GOT3 (cell line): ENCODE measurements around the gene ASB10.

Source experiments
- DNase-seq: peaks from one replicate; lab custom pipeline; 2025; ENCODE audit warnings: mixed read lengths; lab: John Stamatoyannopoulos, UW

Gene ASB10

GRCh38 chr7:151166629-151167196 is 20.3 kb downstream of the ASB10 start:
- no peak for DNase-seq

DNA sequence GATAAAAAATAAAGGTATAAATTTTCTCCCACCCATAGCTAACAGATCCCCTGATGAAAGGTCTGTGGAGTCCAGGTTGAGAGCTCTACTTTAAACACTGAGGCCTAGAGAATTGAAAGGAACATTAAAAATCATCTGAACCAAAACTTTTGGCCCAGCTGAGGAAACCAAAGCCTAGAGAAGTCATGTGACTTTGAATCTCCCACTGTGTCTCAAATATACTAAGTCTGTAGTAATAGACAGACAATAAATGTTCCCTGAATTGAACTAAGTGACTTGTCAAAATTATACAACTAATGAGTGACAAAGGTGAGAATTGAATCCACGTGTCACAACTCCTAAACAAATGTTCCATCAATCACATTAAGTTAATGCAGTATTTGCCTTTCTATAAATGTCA is 25.3 kb downstream of the ASB10 start:
- no peak for DNase-seq

DNA sequence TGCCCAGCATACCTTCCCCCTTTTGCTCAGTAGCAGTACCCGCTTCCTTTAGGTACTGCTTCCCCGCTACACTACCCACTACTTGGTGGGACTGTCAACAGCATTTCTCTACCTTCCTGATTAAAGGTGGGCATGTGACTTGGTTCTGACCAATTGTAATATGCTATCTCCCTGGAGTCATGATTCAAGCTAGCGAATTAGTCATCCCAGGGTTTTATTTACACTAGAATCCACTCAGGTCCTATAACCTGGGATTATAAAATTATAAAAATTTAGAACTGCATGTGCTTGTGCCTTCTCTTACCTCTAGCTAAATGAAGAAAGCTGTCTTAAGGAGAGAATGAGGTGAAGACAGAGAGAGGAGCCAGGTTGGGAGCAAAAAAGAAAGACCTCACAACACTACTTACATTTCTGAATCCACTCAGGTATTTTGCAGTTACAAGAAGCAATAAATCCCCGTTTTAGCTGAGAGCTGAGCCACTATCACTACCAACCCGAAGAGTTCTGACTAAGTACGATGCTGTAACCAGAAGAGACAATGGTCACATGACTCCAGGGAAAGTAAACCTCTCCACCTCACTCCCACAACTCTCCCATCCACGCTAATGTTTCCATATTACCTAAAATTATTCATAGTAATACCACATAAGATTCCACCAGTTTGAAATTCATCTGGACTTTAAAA is 29.3 kb downstream of the ASB10 start:
- no peak for DNase-seq

- DNase-seq: no peak
Observed at GRCh38 chr7:151152643-151153513, 34.2 kb downstream of the ASB10 start.

- DNase-seq: no peak
Observed at GRCh38 chr7:151150388-151150787, 36.7 kb downstream of the ASB10 start.

DNA sequence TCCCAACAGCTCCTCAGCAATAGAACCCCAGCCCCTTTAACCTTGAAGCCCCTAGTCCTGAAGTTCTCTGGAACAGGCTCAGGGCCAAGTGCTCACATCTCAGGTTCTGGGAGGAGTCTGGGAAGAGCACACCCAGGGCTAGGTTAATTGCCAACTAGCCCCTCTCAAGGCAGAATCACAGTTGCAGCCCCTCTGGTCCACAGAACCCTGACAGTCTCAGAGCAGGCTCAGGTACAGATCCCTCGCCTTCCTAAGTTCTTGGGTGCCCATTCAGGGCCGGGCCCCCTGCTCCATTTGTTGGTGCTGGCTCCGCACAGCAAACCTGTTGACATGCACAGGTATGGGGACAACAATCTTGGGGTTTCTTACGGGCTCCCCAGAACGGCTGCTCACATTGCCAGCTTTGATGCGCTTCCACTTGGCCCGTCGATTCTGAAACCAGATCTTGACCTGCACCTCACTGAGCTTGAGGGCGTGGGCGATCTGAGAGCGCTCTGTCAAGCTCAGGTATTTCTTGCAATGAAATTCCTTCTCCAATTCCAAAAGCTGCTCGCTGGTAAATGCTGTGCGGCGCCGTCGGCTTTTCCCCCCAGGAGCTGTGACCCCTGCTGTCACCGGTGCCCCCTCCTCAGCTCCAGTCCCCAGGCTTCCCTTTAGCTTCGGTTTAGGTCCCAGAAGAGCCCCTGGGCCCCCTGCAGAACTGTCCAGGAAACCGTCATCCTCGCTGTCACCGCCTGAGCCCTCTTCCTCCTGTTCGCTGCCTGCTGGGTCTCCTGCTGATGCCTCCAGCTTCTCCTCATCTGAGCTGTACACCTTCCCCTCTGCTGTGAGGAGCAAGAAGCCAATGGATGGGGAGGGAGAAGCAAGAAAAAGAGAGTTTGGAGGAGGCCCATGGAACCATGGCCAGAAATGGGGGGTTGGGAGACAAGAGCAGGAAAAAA is 38.5 kb downstream of the ASB10 start:
- DNase-seq: no peak

- no peak for DNase-seq
Observed at GRCh38 chr7:151146761-151147160, 40.3 kb downstream of the ASB10 start.

DNA sequence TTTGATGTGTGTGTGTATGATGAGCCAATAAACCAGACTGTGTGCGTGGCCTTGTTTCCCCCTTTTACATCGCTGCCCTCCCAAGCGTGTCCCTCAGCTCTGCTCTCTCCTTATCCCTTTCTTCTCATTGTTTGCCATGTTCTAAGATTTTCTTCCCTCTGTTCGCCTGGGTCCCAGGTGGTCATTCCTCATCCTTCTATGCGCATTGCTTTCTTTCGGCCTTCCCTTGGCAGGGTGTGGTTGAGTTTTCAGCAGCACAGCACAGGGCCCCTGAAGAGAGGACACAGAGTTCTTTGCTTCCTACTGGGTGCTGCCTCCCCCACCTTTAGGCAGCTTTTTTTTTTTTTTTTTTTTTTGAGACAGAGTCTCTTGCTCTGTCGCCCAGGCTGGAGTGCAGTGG is 42.7 kb downstream of the ASB10 start:
- DNase-seq: no peak

GRCh38 chr7:151143261-151144015 is 43.6 kb downstream of the ASB10 start:
- no peak for DNase-seq

GRCh38 chr7:151142686-151143040 is 44.4 kb downstream of the ASB10 start:
- no peak for DNase-seq

- no peak for DNase-seq
Observed at GRCh38 chr7:151141855-151142685, 45.0 kb downstream of the ASB10 start.

- no peak for DNase-seq
Observed at GRCh38 chr7:151141311-151141854, 45.7 kb downstream of the ASB10 start.

- no peak for DNase-seq
Observed at GRCh38 chr7:151140826-151141225, 46.2 kb downstream of the ASB10 start.

- DNase-seq: no peak
Observed at GRCh38 chr7:151139791-151140190, 47.3 kb downstream of the ASB10 start.

- no peak for DNase-seq
Observed at GRCh38 chr7:151139071-151139790, 47.8 kb downstream of the ASB10 start.

DNA sequence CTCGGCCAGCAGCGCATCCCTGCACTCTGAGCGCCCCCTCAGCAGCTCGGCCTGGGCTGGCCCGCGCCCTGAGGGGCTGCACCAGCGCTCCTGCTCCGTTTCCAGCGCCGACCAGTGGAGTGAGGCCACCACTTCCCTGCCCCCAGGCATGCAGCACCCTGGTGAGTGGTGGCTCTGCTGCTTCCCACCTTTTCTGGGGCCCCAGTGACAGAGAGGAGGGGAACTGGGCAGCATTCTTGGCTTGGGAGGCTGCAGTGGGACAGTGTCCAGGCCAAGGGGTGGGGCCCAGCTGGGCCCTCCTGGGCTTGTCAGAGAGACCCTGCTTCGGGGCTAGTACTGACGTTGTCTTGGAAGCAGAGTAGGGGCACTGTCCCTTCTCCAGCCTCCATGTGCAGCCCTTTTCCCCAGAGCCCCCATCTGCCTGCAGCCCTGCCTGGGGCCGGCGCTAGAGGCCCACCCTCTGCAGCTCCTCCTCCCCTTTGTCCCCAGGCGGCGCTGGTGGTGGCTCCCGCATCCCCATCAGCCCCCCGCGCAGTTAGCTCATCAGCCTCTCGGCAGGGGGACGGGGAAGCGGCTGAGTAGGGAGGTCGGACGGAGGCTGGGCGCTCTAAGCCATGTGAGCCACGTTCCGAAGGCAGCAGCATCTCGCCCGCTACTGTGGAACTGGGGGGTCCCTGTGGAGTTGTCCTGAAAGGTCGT is 48.7 kb downstream of the ASB10 start:
- no peak for DNase-seq

DNA sequence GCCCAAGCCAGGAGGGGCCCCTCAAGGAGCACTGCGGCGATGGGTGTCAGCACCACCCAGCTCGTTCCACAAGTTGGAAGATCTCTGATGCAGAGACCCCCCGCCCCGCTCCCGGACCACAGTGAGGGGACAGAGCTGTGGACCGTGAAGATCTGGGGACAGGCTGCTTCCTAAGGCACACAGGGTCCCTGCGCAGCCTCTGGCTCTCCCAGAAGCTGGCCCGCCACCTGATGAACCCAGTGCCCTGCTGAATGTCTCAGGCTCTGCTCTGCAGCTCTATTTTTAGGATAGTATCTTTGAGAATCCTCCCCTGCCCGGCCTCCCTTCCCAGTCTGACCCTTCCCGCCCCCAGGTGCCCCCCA is 49.3 kb downstream of the ASB10 start:
- no peak for DNase-seq

DNA sequence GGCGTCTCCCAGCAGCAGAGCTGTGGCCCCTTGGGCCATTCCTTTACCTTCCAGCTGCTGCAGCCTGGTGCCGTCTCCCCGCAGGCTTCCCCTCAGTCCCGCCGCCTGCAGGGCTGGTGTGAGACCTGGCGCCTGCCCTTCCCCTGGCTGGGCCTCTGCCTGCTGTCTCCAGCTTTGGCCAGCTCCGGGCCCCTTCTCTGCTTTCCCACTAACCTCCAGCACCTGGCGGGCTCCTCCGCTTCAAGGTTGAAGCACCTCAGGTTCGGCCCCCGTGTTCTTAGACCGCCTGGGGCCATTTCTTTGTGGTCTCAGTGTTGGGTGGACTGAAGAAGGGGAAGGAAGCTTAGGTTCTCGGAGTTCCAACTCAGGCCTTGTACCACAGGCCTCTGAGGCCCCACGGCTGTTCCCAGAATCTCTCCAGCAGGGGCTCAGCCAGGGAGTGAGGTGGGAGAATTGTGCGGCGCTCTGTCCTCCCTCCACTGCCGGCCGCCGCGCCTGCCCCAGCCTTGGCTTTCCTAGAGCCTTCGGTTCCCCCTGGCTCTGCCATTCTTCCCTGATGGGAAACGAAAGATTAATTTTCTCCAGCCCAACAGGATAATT is 49.9 kb downstream of the ASB10 start:
- no peak for DNase-seq
